Coronary artery (tissue), 2 donors: ENCODE data around the gene GABBR2.

Experiments used
- DNase-seq: peaks from one replicate; pipeline ENCODE4 v3.0.0-alpha.2; 2017; ENCODE audit warnings: low spot score
- H3K27ac ChIP-seq, 2 donors: fragments of 200-600 bp; sonication (generic); one replicate each; pipeline ENCODE4 v1.5.1; 2016 to 2019
- H3K4me3 ChIP-seq: fragments of 200-600 bp; sonication (generic); 2 replicates; pipeline ENCODE4 v1.5.1; 2016; ENCODE audit warnings: mild to moderate bottlenecking, moderate library complexity
- TF ChIP-seq, protein P1 (sequence below): fragments of 200-600 bp; sonication (generic); IDR thresholded peaks from one replicate; pipeline ENCODE4 v1.5.1; 2019; ENCODE audit warnings: antibody characterized with exemption

Gene GABBR2

DNA sequence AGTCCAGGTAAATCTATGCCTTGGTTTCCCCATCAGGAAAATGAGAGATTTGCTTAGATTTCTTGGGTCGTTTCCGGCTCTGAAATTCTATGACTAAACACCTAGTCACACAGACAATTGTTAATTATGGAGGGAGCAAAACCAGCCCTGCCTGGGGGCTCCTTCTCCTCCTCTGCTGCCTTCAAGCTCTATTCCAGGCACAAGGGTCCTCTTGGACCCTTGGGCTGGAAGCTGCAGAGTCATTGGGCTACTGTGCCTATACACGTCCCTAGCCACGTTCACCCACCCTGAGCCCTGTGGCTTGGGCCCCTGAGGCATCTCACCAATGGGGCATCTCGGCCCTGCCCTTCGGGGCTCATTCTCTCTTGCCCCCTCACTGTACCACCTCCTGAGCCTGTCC, 379.5 kb downstream of the GABBR2 start:
- Histone ChIP-seq H3K4me3 (no peak overlapping the region), H3K27ac (no peak overlapping the region)
- TF ChIP-seq, protein P1, sequence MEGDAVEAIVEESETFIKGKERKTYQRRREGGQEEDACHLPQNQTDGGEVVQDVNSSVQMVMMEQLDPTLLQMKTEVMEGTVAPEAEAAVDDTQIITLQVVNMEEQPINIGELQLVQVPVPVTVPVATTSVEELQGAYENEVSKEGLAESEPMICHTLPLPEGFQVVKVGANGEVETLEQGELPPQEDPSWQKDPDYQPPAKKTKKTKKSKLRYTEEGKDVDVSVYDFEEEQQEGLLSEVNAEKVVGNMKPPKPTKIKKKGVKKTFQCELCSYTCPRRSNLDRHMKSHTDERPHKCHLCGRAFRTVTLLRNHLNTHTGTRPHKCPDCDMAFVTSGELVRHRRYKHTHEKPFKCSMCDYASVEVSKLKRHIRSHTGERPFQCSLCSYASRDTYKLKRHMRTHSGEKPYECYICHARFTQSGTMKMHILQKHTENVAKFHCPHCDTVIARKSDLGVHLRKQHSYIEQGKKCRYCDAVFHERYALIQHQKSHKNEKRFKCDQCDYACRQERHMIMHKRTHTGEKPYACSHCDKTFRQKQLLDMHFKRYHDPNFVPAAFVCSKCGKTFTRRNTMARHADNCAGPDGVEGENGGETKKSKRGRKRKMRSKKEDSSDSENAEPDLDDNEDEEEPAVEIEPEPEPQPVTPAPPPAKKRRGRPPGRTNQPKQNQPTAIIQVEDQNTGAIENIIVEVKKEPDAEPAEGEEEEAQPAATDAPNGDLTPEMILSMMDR = no peak
- DNase-seq = no peak

DNA sequence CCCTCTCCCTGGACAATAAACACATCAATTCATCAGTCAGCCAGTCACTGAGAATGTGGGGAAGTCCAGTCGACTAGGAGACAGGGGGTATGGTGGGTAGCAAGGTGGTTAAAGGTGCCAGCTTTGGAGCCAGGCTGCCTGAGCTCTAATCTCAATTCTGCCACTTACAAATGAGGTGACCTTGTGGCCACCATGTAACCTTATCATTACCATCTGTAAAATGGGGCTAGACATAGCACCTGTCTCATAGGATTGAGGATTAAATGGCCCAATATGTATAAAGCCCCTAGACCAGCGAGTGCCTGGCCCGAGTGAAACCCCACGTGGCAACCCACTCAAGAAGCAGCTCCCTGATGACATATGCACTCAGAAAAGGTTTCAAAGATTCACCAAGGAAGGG, 380.0 kb downstream of the GABBR2 start:
- Histone ChIP-seq H3K27ac (no peak overlapping the region), H3K4me3 (no peak overlapping the region)
- DNase-seq = no peak
- TF ChIP-seq, protein P1 = no peak

DNA sequence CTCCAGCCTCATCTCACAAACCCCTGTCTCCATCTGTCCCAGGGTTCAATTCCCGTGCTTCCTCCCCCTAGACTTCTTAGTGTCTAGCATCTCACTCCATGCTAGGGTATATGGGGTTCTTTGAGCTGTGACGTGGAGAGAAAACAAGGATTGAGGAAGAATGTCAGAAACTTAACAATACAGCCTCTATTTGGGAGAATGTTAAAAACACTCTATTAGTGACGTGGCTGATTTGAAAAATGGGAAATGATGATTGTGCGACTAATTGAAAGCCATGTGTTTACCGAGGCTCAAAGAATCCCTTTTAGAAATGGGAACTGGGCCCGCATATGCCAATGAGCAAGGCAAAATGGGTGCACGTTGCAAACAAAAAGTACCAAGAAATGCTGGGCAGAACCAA, 380.6 kb downstream of the GABBR2 start:
- Histone ChIP-seq H3K4me3 (no peak overlapping the region), H3K27ac (no peak overlapping the region)
- DNase-seq = no peak
- TF ChIP-seq, protein P1 = no peak

DNA sequence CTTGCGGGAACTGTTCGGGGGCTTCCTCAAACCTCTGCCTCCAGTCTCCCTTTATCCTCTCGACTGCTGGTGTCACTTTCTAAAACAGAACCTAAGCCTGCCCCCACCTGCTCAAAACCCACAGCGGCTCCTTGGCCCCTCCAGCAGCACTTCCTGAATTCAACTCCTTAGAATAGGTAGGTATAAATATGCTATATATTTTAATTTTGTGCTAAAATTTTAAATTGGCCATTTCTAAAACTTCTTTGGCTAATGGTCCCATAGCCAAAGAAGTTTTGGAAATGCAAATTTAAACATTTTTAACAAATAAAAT, 381.5 kb downstream of the GABBR2 start:
- Histone ChIP-seq H3K27ac (no peak overlapping the region), H3K4me3 (no peak overlapping the region)
- TF ChIP-seq, protein P1 = no peak
- no peak for DNase-seq

DNA sequence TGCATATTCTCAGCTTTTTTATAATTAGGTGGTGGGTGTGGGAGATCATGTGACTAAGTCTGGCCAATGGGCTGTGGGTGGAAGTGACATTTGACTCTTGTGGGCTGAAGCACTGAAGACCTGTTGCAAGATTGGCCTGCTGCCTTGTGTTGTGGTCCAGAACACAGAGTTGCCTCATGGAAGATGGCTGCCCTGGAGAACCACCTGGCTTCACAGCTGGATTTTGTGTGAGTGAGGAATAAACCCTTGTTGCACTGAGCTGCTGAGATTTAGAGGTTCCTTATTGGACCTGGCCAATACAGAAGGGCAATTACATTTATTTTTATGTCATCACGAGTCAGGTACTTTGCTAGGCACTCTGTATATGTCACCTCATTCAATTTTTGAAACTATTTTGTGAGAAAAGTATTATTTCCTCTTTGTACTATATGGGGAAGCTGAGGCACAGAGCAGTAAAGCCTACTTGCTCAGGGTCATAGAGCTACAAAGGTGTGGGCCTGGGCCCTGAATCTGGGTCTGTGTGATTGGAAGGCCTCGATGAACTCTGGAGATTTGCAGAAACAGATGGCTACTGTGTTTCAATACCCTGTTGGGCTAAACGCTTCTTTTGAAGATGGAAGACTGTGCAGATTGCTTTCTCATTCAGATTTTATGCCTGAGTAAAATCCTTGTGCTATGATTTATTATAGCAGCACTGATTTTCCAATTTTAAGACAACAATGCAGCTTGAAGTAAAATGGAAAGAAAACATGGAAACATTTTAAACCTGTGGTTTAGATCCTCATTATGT, 382.1 kb downstream of the GABBR2 start:
- DNase-seq = no peak

DNA sequence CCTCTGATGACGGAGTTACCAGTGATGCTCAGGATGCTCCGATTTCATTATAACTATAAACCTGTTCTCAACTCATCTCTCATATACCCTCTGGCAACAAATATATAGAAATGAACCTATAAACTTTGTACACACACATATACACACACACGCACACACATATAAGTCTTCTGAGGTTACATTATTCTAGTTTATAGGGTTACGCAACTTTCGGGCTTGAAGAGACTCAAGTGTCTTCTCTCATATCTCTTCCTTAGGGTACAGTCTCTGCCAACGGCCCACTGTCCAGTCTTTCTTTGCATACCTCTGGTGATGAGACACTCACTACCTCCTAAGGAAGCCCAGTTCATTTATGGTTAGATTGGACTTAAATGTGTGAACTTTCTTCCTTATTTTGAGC, 383.9 kb downstream of the GABBR2 start:
- Histone ChIP-seq H3K4me3 (no peak overlapping the region), H3K27ac (no peak overlapping the region)
- TF ChIP-seq, protein P1 = no peak
- no peak for DNase-seq

More for the DNA sequence above, 382.1 kb downstream of the GABBR2 start:
- TF ChIP-seq, protein P1 = no peak
- Histone ChIP-seq H3K4me3 (no peak overlapping the region), H3K27ac (no peak overlapping the region)

DNA sequence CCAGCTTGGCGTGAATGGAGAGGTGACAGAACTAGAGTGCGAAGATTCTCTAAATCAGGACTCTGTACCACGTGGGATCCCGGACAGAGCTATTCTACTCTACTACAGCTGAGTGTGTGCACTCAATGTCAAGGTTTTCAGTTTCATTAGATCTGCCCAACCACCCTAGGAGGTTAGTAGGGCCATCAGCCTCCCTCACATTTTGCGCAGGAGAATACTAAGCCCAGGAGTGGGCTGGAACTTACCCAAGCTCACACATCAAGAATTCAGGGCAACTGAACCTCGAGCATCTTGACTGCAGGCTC, 385.0 kb downstream of the GABBR2 start:
- no peak for DNase-seq

More for the DNA sequence above, 385.0 kb downstream of the GABBR2 start:
- TF ChIP-seq, protein P1 = no peak
- Histone ChIP-seq H3K4me3 (no peak overlapping the region), H3K27ac (no peak overlapping the region)
